ENCODE data around the gene MAP3K12.

DNA sequence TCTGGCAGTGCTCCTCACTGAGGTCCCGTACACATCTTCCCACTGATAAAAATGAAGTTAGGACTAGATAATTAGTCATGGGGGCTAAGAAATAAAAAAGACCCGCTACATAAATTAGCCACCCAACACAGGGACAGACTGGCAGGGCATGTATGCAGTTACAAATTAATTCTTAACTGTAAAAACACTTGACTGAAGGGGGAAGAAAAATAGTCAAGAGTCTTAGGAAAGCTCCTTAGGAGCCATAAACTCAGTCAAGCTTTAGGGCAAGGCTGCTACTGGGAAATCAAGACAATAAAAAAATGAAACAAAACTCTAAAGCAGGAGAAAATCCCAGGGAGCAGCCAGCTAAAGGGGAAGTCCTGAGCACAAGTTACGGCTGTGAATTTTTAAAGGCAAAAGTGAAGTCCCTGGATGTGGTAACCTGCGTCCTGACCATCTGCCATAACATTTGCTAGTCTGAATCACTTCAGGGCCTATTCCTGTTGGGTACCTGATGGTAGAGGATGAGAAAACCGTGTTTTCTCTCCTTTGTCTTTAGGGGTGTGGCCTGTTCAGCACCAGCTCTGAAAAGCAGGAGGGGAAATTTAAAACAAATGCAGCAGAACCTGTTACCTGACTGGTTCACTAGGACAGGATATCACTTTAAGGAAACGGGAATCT lies 15.5 kb upstream of the MAP3K12 start:
- no peak for TF ChIP-seq EZH2 (IDR thresholded peaks at IDR 0.05; ENCODE audit: low read depth)
- TF ChIP-seq, protein P1, sequence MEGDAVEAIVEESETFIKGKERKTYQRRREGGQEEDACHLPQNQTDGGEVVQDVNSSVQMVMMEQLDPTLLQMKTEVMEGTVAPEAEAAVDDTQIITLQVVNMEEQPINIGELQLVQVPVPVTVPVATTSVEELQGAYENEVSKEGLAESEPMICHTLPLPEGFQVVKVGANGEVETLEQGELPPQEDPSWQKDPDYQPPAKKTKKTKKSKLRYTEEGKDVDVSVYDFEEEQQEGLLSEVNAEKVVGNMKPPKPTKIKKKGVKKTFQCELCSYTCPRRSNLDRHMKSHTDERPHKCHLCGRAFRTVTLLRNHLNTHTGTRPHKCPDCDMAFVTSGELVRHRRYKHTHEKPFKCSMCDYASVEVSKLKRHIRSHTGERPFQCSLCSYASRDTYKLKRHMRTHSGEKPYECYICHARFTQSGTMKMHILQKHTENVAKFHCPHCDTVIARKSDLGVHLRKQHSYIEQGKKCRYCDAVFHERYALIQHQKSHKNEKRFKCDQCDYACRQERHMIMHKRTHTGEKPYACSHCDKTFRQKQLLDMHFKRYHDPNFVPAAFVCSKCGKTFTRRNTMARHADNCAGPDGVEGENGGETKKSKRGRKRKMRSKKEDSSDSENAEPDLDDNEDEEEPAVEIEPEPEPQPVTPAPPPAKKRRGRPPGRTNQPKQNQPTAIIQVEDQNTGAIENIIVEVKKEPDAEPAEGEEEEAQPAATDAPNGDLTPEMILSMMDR (conservative IDR thresholded peaks at IDR 0.05): no peak

Measured in PC-9 (cell line).